Neural progenitor cell (in vitro differentiated cells): ENCODE results near the gene HES6. TPM values are rescaled to one million over a fixed set of nuclear protein-coding genes. Genes with fewer than 3 reads are reported as not detected.
A peak's percentile ranks its signal among the peaks of the same experiment; 100 is the strongest.

Experiments
- DNase-seq: peaks from one replicate; pipeline ENCODE4 v3.0.0-alpha.2; 2016; ENCODE audit warnings: low spot score
- H2AFZ ChIP-seq: fragments of 200-600 bp; sonication (generic); replicated peaks from 2 replicates; pipeline ENCODE4 v1.6.1; 2016; ENCODE audit warnings: antibody characterized with exemption
- H3F3A ChIP-seq: fragments of 200-600 bp; sonication (generic); 2 replicates; pipeline ENCODE4 v1.6.1; 2016; ENCODE audit warnings: antibody characterized with exemption, low read depth
- H3K27ac ChIP-seq: fragments of 200-600 bp; sonication (generic); 2 replicates; pipeline ENCODE4 v1.5.1; 2016; ENCODE audit warnings: mild to moderate bottlenecking
- H3K27me3 ChIP-seq: fragments of 200-600 bp; sonication (generic); 2 replicates; pipeline ENCODE4 v1.6.1; 2016; ENCODE audit warnings: mild to moderate bottlenecking, moderate library complexity
- H3K36me3 ChIP-seq: fragments of 200-600 bp; sonication (generic); 2 replicates; pipeline ENCODE4 v1.5.1; 2016
- H3K4me1 ChIP-seq: fragments of 200-600 bp; sonication (generic); 2 replicates; pipeline ENCODE4 v1.6.1; 2016; ENCODE audit warnings: mixed run types
- H3K4me2 ChIP-seq: fragments of 200-600 bp; sonication (generic); 2 replicates; pipeline ENCODE4 v1.6.1; 2016
- H3K4me3 ChIP-seq: fragments of 200-600 bp; sonication (generic); 2 replicates; pipeline ENCODE4 v1.5.1; 2016
- H3K79me2 ChIP-seq: fragments of 200-600 bp; sonication (generic); 2 replicates; pipeline ENCODE4 v1.6.1; 2016; ENCODE audit warnings: low read depth
- H3K9ac ChIP-seq: fragments of 200-600 bp; sonication (generic); 2 replicates; pipeline ENCODE4 v1.6.1; 2016
- H3K9me3 ChIP-seq: fragments of 200-600 bp; sonication (generic); 2 replicates; pipeline ENCODE4 v1.5.1; 2016; ENCODE audit warnings: low read depth
- H4K20me1 ChIP-seq: fragments of 200-600 bp; sonication (generic); 2 replicates; pipeline ENCODE4 v1.6.1; 2016; ENCODE audit warnings: low read depth
- H3K27ac Mint-ChIP-seq: 3 replicates; pipeline ENCODE4 v1.8.0; 2021; ENCODE audit warnings: mixed read lengths
- H3K27me3 Mint-ChIP-seq: 2 replicates; pipeline ENCODE4 v1.8.0; 2022; ENCODE audit warnings: low read depth, mild to moderate bottlenecking, inconsistent platforms, moderate library complexity, mixed read lengths; ENCODE audit not compliant: insufficient read depth
- H3K36me3 Mint-ChIP-seq: 3 replicates; pipeline ENCODE4 v1.8.0; 2021; ENCODE audit warnings: mixed read lengths
- H3K4me1 Mint-ChIP-seq: 3 replicates; pipeline ENCODE4 v1.8.0; 2021; ENCODE audit warnings: mixed read lengths
- H3K4me3 Mint-ChIP-seq: 3 replicates; pipeline ENCODE4 v1.8.0; 2021; ENCODE audit warnings: mild to moderate bottlenecking, moderate library complexity, mixed read lengths
- H3K9me3 Mint-ChIP-seq: 3 replicates; pipeline ENCODE4 v1.8.0; 2020; ENCODE audit warnings: mixed read lengths
- CTCF ChIP-seq: fragments of 200-600 bp; sonication (generic); IDR thresholded peaks from 2 replicates; pipeline ENCODE4 v1.5.1; 2017; ENCODE audit warnings: antibody characterized with exemption, mild to moderate bottlenecking
- EZH2 ChIP-seq: fragments of 200-600 bp; sonication (generic); IDR thresholded peaks from 2 replicates; pipeline ENCODE4 v1.6.1; 2017; ENCODE audit warnings: antibody characterized with exemption, mild to moderate bottlenecking, moderate library complexity
- EZH2phosphoT487 ChIP-seq: fragments of 200-600 bp; sonication (generic); IDR thresholded peaks from 2 replicates; pipeline ENCODE4 v1.6.1; 2017; ENCODE audit warnings: antibody characterized with exemption
- total RNA-seq: library from RNA; depleted of rRNA; stranded (reverse); fragments of >200 nt; gene quantifications from 2 replicates; pipeline ENCODE4 v1.2.3, GENCODE V29; 2015; ENCODE audit warnings: low replicate concordance

HES6 gene
- total RNA-seq, 1 donor from 2014 or later: 5.3 TPM

DNA sequence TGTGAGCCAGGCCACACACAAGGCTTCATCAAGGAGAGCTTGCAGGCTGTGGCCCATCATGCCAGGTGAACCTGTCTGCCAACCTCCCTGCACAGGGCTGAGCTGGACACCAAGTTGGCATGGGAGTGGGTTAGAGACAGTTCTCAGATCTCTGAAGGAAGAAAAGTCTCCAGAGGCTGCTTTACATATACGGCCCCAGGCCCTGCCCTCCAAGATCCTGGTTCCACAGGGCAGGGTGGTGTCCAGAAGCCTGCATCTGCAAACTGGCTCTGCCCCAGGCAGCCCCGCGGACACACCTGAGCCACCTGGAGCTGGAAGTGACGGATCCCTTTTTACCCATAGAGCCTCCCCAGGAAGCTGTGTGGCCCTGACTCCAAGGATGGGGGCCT is 24.2 kb upstream of the HES6 start:
- Histone ChIP-seq H3K9me3 (no peaks in the 10 kb centered on the region), H2AFZ (no peak overlapping the region), H3F3A (peaks cover 4% of the 10 kb centered on the region), H3K4me2 (no peak overlapping the region), H3K9ac (no peak overlapping the region), H3K27me3 (no peaks in the 10 kb centered on the region), H3K4me3 (no peak overlapping the region), H4K20me1 (no peaks in the 10 kb centered on the region), H3K27ac (no peak overlapping the region), H3K4me1 (no peaks in the 10 kb centered on the region), H3K36me3 (no peaks in the 10 kb centered on the region), H3K79me2 (no peaks in the 10 kb centered on the region)
- peaks cover 2% of the 10 kb centered on the region for H3K27me3 Mint-ChIP-seq
- TF ChIP-seq CTCF: no peak
- no peak for TF ChIP-seq EZH2
- no peak for TF ChIP-seq EZH2phosphoT487
- H3K36me3 Mint-ChIP-seq: peaks cover 15% of the 10 kb centered on the region
- H3K4me1 Mint-ChIP-seq: peaks cover 32% of the 10 kb centered on the region
- H3K27ac Mint-ChIP-seq: no peak overlapping the region
- no peak for DNase-seq
- no peak overlapping the region for H3K4me3 Mint-ChIP-seq
- H3K9me3 Mint-ChIP-seq: no peaks in the 10 kb centered on the region

- no peak overlapping the region for H3K4me3 Mint-ChIP-seq
- no peak overlapping the region for H3K27ac Mint-ChIP-seq
- Histone ChIP-seq H4K20me1 (no peaks in the 10 kb centered on the region), H3K9me3 (no peaks in the 10 kb centered on the region), H3K27me3 (no peaks in the 10 kb centered on the region), H3K4me1 (no peaks in the 10 kb centered on the region), H3F3A (peaks cover 4% of the 10 kb centered on the region), H3K4me2 (no peak overlapping the region), H2AFZ (no peak overlapping the region), H3K27ac (no peak overlapping the region), H3K79me2 (no peaks in the 10 kb centered on the region), H3K36me3 (no peaks in the 10 kb centered on the region), H3K4me3 (no peak overlapping the region), H3K9ac (no peak overlapping the region)
- DNase-seq: peak; percentile 84
- peaks cover 17% of the 10 kb centered on the region for H3K36me3 Mint-ChIP-seq
- H3K4me1 Mint-ChIP-seq: peaks cover 34% of the 10 kb centered on the region
- H3K9me3 Mint-ChIP-seq: no peaks in the 10 kb centered on the region
- H3K27me3 Mint-ChIP-seq: peaks cover 2% of the 10 kb centered on the region
- TF ChIP-seq CTCF (peak; percentile 88), EZH2phosphoT487 (no peak)
Measured at GRCh38 chr2:238263204-238264071, 23.6 kb upstream of the HES6 start.

DNA sequence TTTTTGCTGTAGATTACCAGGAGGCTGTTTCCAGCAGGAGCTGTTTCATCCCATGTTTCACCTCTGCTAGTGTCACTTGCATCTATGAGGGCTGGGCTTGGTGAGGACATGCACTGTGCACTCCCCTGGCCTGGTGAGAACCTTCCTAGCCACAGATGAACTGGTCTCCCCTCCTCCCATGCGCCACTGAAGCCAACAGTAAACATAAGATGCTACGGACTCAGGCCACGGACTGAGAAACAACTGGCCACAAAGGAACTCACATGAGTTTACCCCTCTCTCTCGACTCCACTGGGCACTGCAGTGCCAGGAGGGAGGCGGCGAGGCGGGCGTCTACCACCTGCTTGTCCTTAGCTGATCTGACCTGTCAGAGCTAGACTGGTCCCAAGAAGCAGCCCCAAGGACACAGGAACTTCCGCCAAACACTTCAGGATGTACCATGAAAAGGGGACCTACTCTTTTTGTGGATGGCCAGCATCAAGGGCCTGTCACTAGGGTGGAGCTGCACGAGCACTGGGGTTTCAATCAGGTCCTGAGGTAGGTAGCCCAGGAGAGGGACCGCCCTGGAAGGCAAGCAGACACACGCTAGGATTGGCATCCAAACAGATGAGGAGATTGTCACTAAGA is 22.8 kb upstream of the HES6 start:
- Mint-ChIP-seq H3K4me1 (peaks cover 34% of the 10 kb centered on the region), H3K27ac (no peak overlapping the region), H3K9me3 (no peaks in the 10 kb centered on the region), H3K27me3 (peaks cover 4% of the 10 kb centered on the region), H3K36me3 (peaks cover 17% of the 10 kb centered on the region), H3K4me3 (no peak overlapping the region)
- Histone ChIP-seq H3K9me3 (no peaks in the 10 kb centered on the region), H3K79me2 (no peaks in the 10 kb centered on the region), H3K27me3 (no peaks in the 10 kb centered on the region), H3K4me3 (no peak overlapping the region), H3K4me1 (no peaks in the 10 kb centered on the region), H4K20me1 (no peaks in the 10 kb centered on the region), H3K9ac (no peak overlapping the region), H3K27ac (no peak overlapping the region), H2AFZ (no peak overlapping the region), H3K36me3 (no peaks in the 10 kb centered on the region), H3K4me2 (no peak overlapping the region), H3F3A (peaks cover 4% of the 10 kb centered on the region)
- no peak for DNase-seq
- TF ChIP-seq EZH2 (no peak), EZH2phosphoT487 (no peak), CTCF (no peak)
